ENCODE measurements around the gene CAMSAP1. TPM values are rescaled to one million over a fixed set of nuclear protein-coding genes. Genes with fewer than 3 reads are reported as not detected.

CAMSAP1 gene
- total and polyA plus RNA-seq, 2 experiments from 2014 or later = 2.8 to 12.4 TPM

- H3K4me2 ChIP-seq (ENCODE audit: unreplicated experiment) = no peak overlapping the region
- WGBS, 2 experiments (ENCODE audit: low coverage in 1 of 2, low lambda C conversion rate in 2 of 2, missing lambda C conversion rate in 2 of 2) = 60 to 64% methylated on average over 18 of the region's 18 CpGs
These were observed 104.4 kb downstream of the CAMSAP1 start for GRCh38 chr9:135802876-135803419.

DNA sequence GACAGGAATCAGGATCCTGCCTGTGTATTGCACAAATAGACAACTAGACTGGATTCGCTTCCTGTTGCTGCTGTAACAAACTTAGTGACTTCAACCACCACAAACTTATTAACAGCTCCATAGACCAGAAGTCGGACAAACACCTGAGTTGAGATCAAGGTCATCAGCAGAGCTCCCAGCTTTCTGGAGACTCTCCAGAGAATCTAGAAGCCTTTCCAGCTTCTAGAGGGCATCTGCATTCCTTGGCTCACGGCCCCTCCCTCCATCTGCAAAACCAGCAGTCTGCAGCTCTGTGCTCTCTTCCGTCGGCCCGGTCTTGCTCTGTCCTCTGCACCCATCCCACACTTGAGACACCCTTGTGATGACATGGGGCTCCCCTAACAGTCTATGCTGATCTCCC, 106.3 kb downstream of the CAMSAP1 start:
- Histone ChIP-seq H3F3A (ENCODE audit: insufficient read depth) (no peaks in the 10 kb centered on the region), H3K36me3 (ENCODE audit: low read depth) (no peaks in the 10 kb centered on the region), H3K9ac (no peak overlapping the region), H2AFZ (no peak overlapping the region), H3K27ac (no peak overlapping the region), H3K9me3 (ENCODE audit: low read depth) (no peaks in the 10 kb centered on the region), H3K4me3 (no peak overlapping the region), H3K4me2 (ENCODE audit: unreplicated experiment) (no peak overlapping the region), H3K79me2 (ENCODE audit: insufficient read depth) (no peaks in the 10 kb centered on the region), H3K9me2 (ENCODE audit: insufficient read depth) (no peaks in the 10 kb centered on the region), H3K4me1 (ENCODE audit: insufficient read depth) (no peaks in the 10 kb centered on the region), H4K20me1 (ENCODE audit: insufficient read depth) (no peaks in the 10 kb centered on the region), H3K27me3 (replicated peaks; ENCODE audit: insufficient read depth) (no peaks in the 10 kb centered on the region)
- in situ Hi-C loops (cut with MboI) = no loop called here
- TF ChIP-seq EZH2phosphoT487 (IDR thresholded peaks at IDR 0.05; ENCODE audit: insufficient read depth, low read depth) = no peak
- TF ChIP-seq EZH2 (IDR thresholded peaks at IDR 0.05; ENCODE audit: insufficient read depth, poor library complexity, severe bottlenecking) = no peak
- no peak for DNase-seq
- WGBS, 2 experiments (ENCODE audit: low coverage in 1 of 2, low lambda C conversion rate in 2 of 2, missing lambda C conversion rate in 2 of 2) = 70 to 71% methylated on average over 6 of the region's 6 CpGs

More at GRCh38 chr9:135802876-135803419, 104.4 kb downstream of the CAMSAP1 start:
- H3K79me2 ChIP-seq (ENCODE audit: insufficient read depth) = no peaks in the 10 kb centered on the region
- no peaks in the 10 kb centered on the region for H3K9me2 ChIP-seq (ENCODE audit: insufficient read depth)
- no peak overlapping the region for H3K27ac ChIP-seq
- H3K4me3 ChIP-seq = no peak overlapping the region
- H3K36me3 ChIP-seq (ENCODE audit: low read depth) = no peaks in the 10 kb centered on the region
- no peak for DNase-seq
- no peaks in the 10 kb centered on the region for H3K9me3 ChIP-seq (ENCODE audit: low read depth)
- H3F3A ChIP-seq (ENCODE audit: insufficient read depth) = no peaks in the 10 kb centered on the region
- H3K27me3 ChIP-seq (replicated peaks; ENCODE audit: insufficient read depth) = no peaks in the 10 kb centered on the region
- in situ Hi-C loops (cut with MboI) = no loop called here
- no peaks in the 10 kb centered on the region for H3K4me1 ChIP-seq (ENCODE audit: insufficient read depth)
- no peak overlapping the region for H2AFZ ChIP-seq
- H3K9ac ChIP-seq = no peak overlapping the region
- TF ChIP-seq EZH2phosphoT487 (IDR thresholded peaks at IDR 0.05; ENCODE audit: insufficient read depth, low read depth) (no peak), EZH2 (IDR thresholded peaks at IDR 0.05; ENCODE audit: insufficient read depth, poor library complexity, severe bottlenecking) (no peak)
- no peaks in the 10 kb centered on the region for H4K20me1 ChIP-seq (ENCODE audit: insufficient read depth)

- H3K9me3 ChIP-seq (ENCODE audit: low read depth) = no peaks in the 10 kb centered on the region
- H3K4me1 ChIP-seq (ENCODE audit: insufficient read depth) = no peaks in the 10 kb centered on the region
- H3K9ac ChIP-seq = no peak overlapping the region
- no peak overlapping the region for H3K4me2 ChIP-seq (ENCODE audit: unreplicated experiment)
- H3K36me3 ChIP-seq (ENCODE audit: low read depth) = no peaks in the 10 kb centered on the region
- H3K27me3 ChIP-seq (replicated peaks; ENCODE audit: insufficient read depth) = no peaks in the 10 kb centered on the region; the same call in 1 of the 2 replicates
- TF ChIP-seq EZH2 (IDR thresholded peaks at IDR 0.05; ENCODE audit: insufficient read depth, poor library complexity, severe bottlenecking) = no peak
- TF ChIP-seq EZH2phosphoT487 (IDR thresholded peaks at IDR 0.05; ENCODE audit: insufficient read depth, low read depth) = no peak
- H3K9me2 ChIP-seq (ENCODE audit: insufficient read depth) = no peaks in the 10 kb centered on the region
- in situ Hi-C loops (cut with MboI) = no loop called here
- H3K79me2 ChIP-seq (ENCODE audit: insufficient read depth) = no peaks in the 10 kb centered on the region
- no peak overlapping the region for H3K4me3 ChIP-seq
- no peak overlapping the region for H2AFZ ChIP-seq
- no peak for DNase-seq
- H3F3A ChIP-seq (ENCODE audit: insufficient read depth) = no peaks in the 10 kb centered on the region
- H3K27ac ChIP-seq = no peak overlapping the region
- no peaks in the 10 kb centered on the region for H4K20me1 ChIP-seq (ENCODE audit: insufficient read depth)
- 92 to 95% methylated on average over 13 of the region's 13 CpGs for WGBS, 2 experiments (ENCODE audit: low coverage in 1 of 2, low lambda C conversion rate in 2 of 2, missing lambda C conversion rate in 2 of 2)
These were observed 108.1 kb downstream of the CAMSAP1 start for GRCh38 chr9:135799261-135799660.

- Histone ChIP-seq H3K36me3 (ENCODE audit: low read depth) (no peaks in the 10 kb centered on the region), H3K4me1 (ENCODE audit: insufficient read depth) (no peaks in the 10 kb centered on the region), H4K20me1 (ENCODE audit: insufficient read depth) (no peaks in the 10 kb centered on the region), H3K4me3 (no peak overlapping the region), H3K27ac (no peak overlapping the region), H3K9me3 (ENCODE audit: low read depth) (no peaks in the 10 kb centered on the region), H2AFZ (no peak overlapping the region), H3K79me2 (ENCODE audit: insufficient read depth) (no peaks in the 10 kb centered on the region), H3K27me3 (replicated peaks; ENCODE audit: insufficient read depth) (no peaks in the 10 kb centered on the region; the same call in 1 of the 2 replicates), H3K9ac (no peak overlapping the region), H3F3A (ENCODE audit: insufficient read depth) (no peaks in the 10 kb centered on the region), H3K4me2 (ENCODE audit: unreplicated experiment) (no peak overlapping the region), H3K9me2 (ENCODE audit: insufficient read depth) (no peaks in the 10 kb centered on the region)
- TF ChIP-seq EZH2 (IDR thresholded peaks at IDR 0.05; ENCODE audit: insufficient read depth, poor library complexity, severe bottlenecking) = no peak
- TF ChIP-seq EZH2phosphoT487 (IDR thresholded peaks at IDR 0.05; ENCODE audit: insufficient read depth, low read depth) = no peak
- WGBS, 2 experiments (ENCODE audit: low coverage in 1 of 2, low lambda C conversion rate in 2 of 2, missing lambda C conversion rate in 2 of 2) = 70 to 75% methylated on average over 10 of the region's 10 CpGs
- in situ Hi-C loops (cut with MboI) = no loop called here
- DNase-seq = no peak
These were observed 109.1 kb downstream of the CAMSAP1 start for GRCh38 chr9:135798263-135798585.

All from GM23248 (cell line).